Retinal pigment epithelial cell (primary cell): ENCODE results near the gene RDH5.

Experiments used
- DNase-seq: peaks from one replicate; pipeline ENCODE4 v3.0.0-alpha.2; 2010; ENCODE audit warnings: low read depth
- H3K4me3 ChIP-seq: 2 replicates; pipeline ENCODE4 v1.5.1; 2011; ENCODE audit warnings: mild to moderate bottlenecking, low read length, control low read depth, moderate library complexity
- CTCF ChIP-seq: conservative IDR thresholded peaks from 2 replicates; pipeline ENCODE4 v1.5.1; 2011; ENCODE audit warnings: low read depth, low read length, control low read depth, inconsistent platforms

The RDH5 gene

GRCh38 chr12:55695349-55695748 is 24.8 kb upstream of the RDH5 start:
- DNase-seq = no peak
- TF ChIP-seq CTCF = no peak
- no peak overlapping the region for H3K4me3 ChIP-seq

- no peak for DNase-seq
- TF ChIP-seq CTCF = no peak
These were observed 24.1 kb upstream of the RDH5 start for GRCh38 chr12:55696141-55696540.

GRCh38 chr12:55696796-55697462 is 23.3 kb upstream of the RDH5 start:
- no peak for DNase-seq
- TF ChIP-seq CTCF = no peak
- no peak overlapping the region for H3K4me3 ChIP-seq

More at GRCh38 chr12:55696141-55696540, 24.1 kb upstream of the RDH5 start:
- no peak overlapping the region for H3K4me3 ChIP-seq

- H3K4me3 ChIP-seq = no peak overlapping the region
- no peak for TF ChIP-seq CTCF
- DNase-seq = no peak
These were observed 22.5 kb upstream of the RDH5 start for GRCh38 chr12:55697686-55698085.

GRCh38 chr12:55698241-55698955 is 21.8 kb upstream of the RDH5 start:
- no peak overlapping the region for H3K4me3 ChIP-seq
- no peak for TF ChIP-seq CTCF
- no peak for DNase-seq

GRCh38 chr12:55698965-55699364 is 21.2 kb upstream of the RDH5 start:
- no peak for DNase-seq
- no peak for TF ChIP-seq CTCF
- H3K4me3 ChIP-seq = no peak overlapping the region
